Caco-2 (cell line): ENCODE data around the gene ARHGAP21. TPM values are rescaled to one million over a fixed set of nuclear protein-coding genes. Genes with fewer than 3 reads are reported as not detected.

Experiments used
- BruUV-seq: library from RNA; stranded (reverse); fragments of 400-500 nt; replicated peaks from 2 replicates; lab custom pipeline; 2021; lab: Mats Ljungman, UMichigan
- CTCF ChIA-PET: fragments of 300-600 bp; sonication (Branson Sonifier 250); formaldehyde crosslinking; loops from one replicate; lab custom pipeline; 2022; ENCODE audit warnings: antibody characterized with exemption; lab: Charles Lee
- POLR2A ChIA-PET: fragments of 300-600 bp; sonication (Branson Sonifier 250); formaldehyde crosslinking; loops from one replicate; lab custom pipeline; 2022; ENCODE audit warnings: antibody characterized with exemption; lab: Charles Lee
- DNase-seq, 2 experiments: peaks; one replicate each; pipeline versions ENCODE4 v3.0.0 to v3.0.0-alpha.2; 2020 to 2022
- H3K27me3 ChIP-seq: replicated peaks from 2 replicates; pipeline ENCODE4 v1.6.0; 2011; ENCODE audit warnings: low read length; ENCODE audit not compliant: control insufficient read depth, insufficient read depth
- H3K36me3 ChIP-seq: 2 replicates; pipeline ENCODE4 v1.5.1; 2011; ENCODE audit warnings: low read length; ENCODE audit not compliant: control insufficient read depth, insufficient read depth
- H3K4me1 ChIP-seq: fragments of 250-450 bp; sonication (Bioruptor Pico); 2 replicates; pipeline ENCODE4 v1.5.1; 2020; ENCODE audit warnings: mild to moderate bottlenecking
- H3K4me3 ChIP-seq: 2 replicates; pipeline ENCODE4 v1.5.1; 2011; ENCODE audit warnings: low read depth, mild to moderate bottlenecking, control low read depth, low read length
- H3K9me3 ChIP-seq: fragments of 250-450 bp; sonication (Bioruptor Pico); 2 replicates; pipeline ENCODE4 v1.5.1; 2020; ENCODE audit warnings: mild to moderate bottlenecking, moderate library complexity
- H3K27ac Mint-ChIP-seq: one replicate; pipeline ENCODE4 v1.8.0; 2022; ENCODE audit warnings: mixed read lengths; ENCODE audit not compliant: unreplicated experiment
- H3K27me3 Mint-ChIP-seq: one replicate; pipeline ENCODE4 v1.8.0; 2022; ENCODE audit warnings: mixed read lengths; ENCODE audit not compliant: insufficient read depth, unreplicated experiment
- H3K36me3 Mint-ChIP-seq: one replicate; pipeline ENCODE4 v1.8.0; 2022; ENCODE audit warnings: mild to moderate bottlenecking, mixed read lengths; ENCODE audit not compliant: insufficient read depth, unreplicated experiment
- H3K4me1 Mint-ChIP-seq: one replicate; pipeline ENCODE4 v1.8.0; 2022; ENCODE audit warnings: low read depth, mixed read lengths; ENCODE audit not compliant: unreplicated experiment
- H3K4me3 Mint-ChIP-seq: one replicate; pipeline ENCODE4 v1.8.0; 2022; ENCODE audit warnings: mild to moderate bottlenecking, moderate library complexity, mixed read lengths; ENCODE audit not compliant: unreplicated experiment
- H3K9me3 Mint-ChIP-seq: one replicate; pipeline ENCODE4 v1.8.0; 2022; ENCODE audit warnings: mixed read lengths; ENCODE audit not compliant: unreplicated experiment
- CTCF ChIP-seq, 2 experiments: fragments of 200-600 bp in 1 of 2; IDR thresholded peaks; 1 replicate in 1 of 2; 2 replicates in 1 of 2; pipeline versions ENCODE4 v1.5.1 to v1.8.0; 2011 to 2022; ENCODE audit warnings: antibody characterized with exemption in 1 of 2, control low read depth in 1 of 2, inconsistent platforms in 1 of 2, low read depth in 1 of 2, low read length in 1 of 2, mild to moderate bottlenecking in 1 of 2, moderate library complexity in 1 of 2; ENCODE audit not compliant: insufficient read depth in 1 of 2, severe bottlenecking in 1 of 2, unreplicated experiment in 1 of 2
- intact Hi-C: fragments of 100-400 bp; cut with micrococcal nuclease; formaldehyde crosslinking; loops from one replicate; pipeline ENCODE4 v1.10.0; 2022; ENCODE audit not compliant: unreplicated experiment
- total RNA-seq: library from RNA; stranded (reverse); gene quantifications from 2 replicates; pipeline ENCODE4 v1.2.3, GENCODE V29; 2022

ARHGAP21 gene
- total RNA-seq, 1 experiment from 2014 or later, result 99.1 TPM

- Mint-ChIP-seq H3K4me1 (peaks cover 4% of the 10 kb centered on the region), H3K4me3 (no peak overlapping the region), H3K27ac (no peak overlapping the region), H3K27me3 (no peaks in the 10 kb centered on the region), H3K9me3 (no peaks in the 10 kb centered on the region), H3K36me3 (no peaks in the 10 kb centered on the region)
- ChIA-PET POLR2A (no interaction called here), CTCF (no interaction called here)
- no peak overlapping the region for H3K4me3 ChIP-seq
- no TSS peak for BruUV-seq
- no peaks in the 10 kb centered on the region for H3K9me3 ChIP-seq
- intact Hi-C loops, result no loop called here
- TF ChIP-seq CTCF (IDR thresholded peaks at IDR 0.05; ENCODE audit: insufficient read depth in 1 of 2, low read depth in 1 of 2, low read length in 1 of 2, severe bottlenecking in 1 of 2, unreplicated experiment in 1 of 2), result no peak
- no peaks in the 10 kb centered on the region for H3K36me3 ChIP-seq
- no peak for DNase-seq
- H3K27me3 ChIP-seq, result no peaks in the 10 kb centered on the region
- peaks cover 23% of the 10 kb centered on the region for H3K4me1 ChIP-seq
Observed at GRCh38 chr10:24711465-24711864, 12.2 kb downstream of the ARHGAP21 start.

- intact Hi-C loops, result no loop called here
- no peak for TF ChIP-seq CTCF (IDR thresholded peaks at IDR 0.05; ENCODE audit: insufficient read depth in 1 of 2, low read depth in 1 of 2, low read length in 1 of 2, severe bottlenecking in 1 of 2, unreplicated experiment in 1 of 2)
Observed at GRCh38 chr10:24708081-24708480, 15.6 kb downstream of the ARHGAP21 start.

GRCh38 chr10:24707445-24707844 is 16.2 kb downstream of the ARHGAP21 start:
- Histone ChIP-seq H3K9me3 (no peaks in the 10 kb centered on the region), H3K4me1 (peaks cover 29% of the 10 kb centered on the region), H3K4me3 (no peak overlapping the region), H3K27me3 (no peaks in the 10 kb centered on the region), H3K36me3 (no peaks in the 10 kb centered on the region)
- H3K36me3 Mint-ChIP-seq, result no peaks in the 10 kb centered on the region
- intact Hi-C loops, result no loop called here
- H3K4me1 Mint-ChIP-seq, result peaks cover 10% of the 10 kb centered on the region
- no peaks in the 10 kb centered on the region for H3K9me3 Mint-ChIP-seq
- TF ChIP-seq CTCF (IDR thresholded peaks at IDR 0.05; ENCODE audit: insufficient read depth in 1 of 2, low read depth in 1 of 2, low read length in 1 of 2, severe bottlenecking in 1 of 2, unreplicated experiment in 1 of 2), result no peak
- ChIA-PET POLR2A (interaction anchor here (1.1 kb wide), 1 partner anchor 17 kb away, joined by 3 read pairs; no protein-coding TSS in a partner anchor), CTCF (interaction anchor here (1.2 kb wide), 1 partner anchor 64 kb away, joined by 3 read pairs; no protein-coding TSS in a partner anchor)
- H3K4me3 Mint-ChIP-seq, result no peak overlapping the region
- no TSS peak for BruUV-seq
- H3K27ac Mint-ChIP-seq, result no peak overlapping the region
- H3K27me3 Mint-ChIP-seq, result no peaks in the 10 kb centered on the region
- DNase-seq, result no peak

More at GRCh38 chr10:24708081-24708480, 15.6 kb downstream of the ARHGAP21 start:
- CTCF ChIA-PET, result no interaction called here
- no TSS peak for BruUV-seq
- H3K9me3 ChIP-seq, result no peaks in the 10 kb centered on the region
- H3K9me3 Mint-ChIP-seq, result no peaks in the 10 kb centered on the region
- no peak overlapping the region for H3K4me3 Mint-ChIP-seq
- peaks cover 29% of the 10 kb centered on the region for H3K4me1 ChIP-seq
- H3K4me1 Mint-ChIP-seq, result peaks cover 10% of the 10 kb centered on the region
- H3K27me3 ChIP-seq, result no peaks in the 10 kb centered on the region
- H3K27me3 Mint-ChIP-seq, result no peaks in the 10 kb centered on the region
- POLR2A ChIA-PET, result no interaction called here
- no peak overlapping the region for H3K27ac Mint-ChIP-seq
- H3K36me3 ChIP-seq, result no peaks in the 10 kb centered on the region
- no peaks in the 10 kb centered on the region for H3K36me3 Mint-ChIP-seq
- no peak overlapping the region for H3K4me3 ChIP-seq
- no peak for DNase-seq
